ENCODE results near the gene DTHD1. TPM values are rescaled to one million over a fixed set of nuclear protein-coding genes. Genes with fewer than 3 reads are reported as not detected.

Gene DTHD1
- total RNA-seq, 4 donors from 2014 or later, result 0.68 to 0.88 TPM; not detected in 2

DNA sequence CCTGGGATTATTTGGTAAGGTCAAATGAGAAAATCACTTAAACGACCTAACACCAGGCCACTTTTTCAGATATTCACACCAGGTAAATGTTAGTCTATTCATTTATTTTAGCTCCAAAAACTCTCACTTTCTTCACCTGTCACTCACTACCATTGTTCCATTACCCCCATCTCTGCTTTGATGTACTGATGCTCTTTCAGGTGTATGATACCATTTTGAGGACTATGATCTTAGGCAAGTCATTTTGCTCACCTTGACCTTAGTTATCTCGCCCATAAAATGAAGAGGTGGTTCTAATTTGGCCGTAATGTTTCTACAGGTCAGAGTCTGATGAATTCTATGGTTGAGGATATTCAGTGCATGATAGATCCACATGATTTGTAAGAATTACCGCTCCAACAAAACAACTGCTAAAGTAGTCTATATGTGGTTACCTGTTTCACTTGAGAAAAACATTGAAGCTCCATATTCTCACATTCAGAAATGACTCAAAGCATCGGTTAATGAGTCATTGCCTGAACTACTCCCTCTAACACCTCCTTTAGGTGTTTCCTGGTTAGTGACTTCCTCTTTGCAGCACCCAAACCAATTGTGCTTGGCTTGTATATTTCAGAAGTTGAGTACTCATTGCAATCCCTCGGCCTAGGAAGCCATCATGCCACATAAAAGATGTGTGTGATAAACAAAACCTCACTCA lies 4.5 kb downstream of the DTHD1 start:
- TF ChIP-seq, protein P1, sequence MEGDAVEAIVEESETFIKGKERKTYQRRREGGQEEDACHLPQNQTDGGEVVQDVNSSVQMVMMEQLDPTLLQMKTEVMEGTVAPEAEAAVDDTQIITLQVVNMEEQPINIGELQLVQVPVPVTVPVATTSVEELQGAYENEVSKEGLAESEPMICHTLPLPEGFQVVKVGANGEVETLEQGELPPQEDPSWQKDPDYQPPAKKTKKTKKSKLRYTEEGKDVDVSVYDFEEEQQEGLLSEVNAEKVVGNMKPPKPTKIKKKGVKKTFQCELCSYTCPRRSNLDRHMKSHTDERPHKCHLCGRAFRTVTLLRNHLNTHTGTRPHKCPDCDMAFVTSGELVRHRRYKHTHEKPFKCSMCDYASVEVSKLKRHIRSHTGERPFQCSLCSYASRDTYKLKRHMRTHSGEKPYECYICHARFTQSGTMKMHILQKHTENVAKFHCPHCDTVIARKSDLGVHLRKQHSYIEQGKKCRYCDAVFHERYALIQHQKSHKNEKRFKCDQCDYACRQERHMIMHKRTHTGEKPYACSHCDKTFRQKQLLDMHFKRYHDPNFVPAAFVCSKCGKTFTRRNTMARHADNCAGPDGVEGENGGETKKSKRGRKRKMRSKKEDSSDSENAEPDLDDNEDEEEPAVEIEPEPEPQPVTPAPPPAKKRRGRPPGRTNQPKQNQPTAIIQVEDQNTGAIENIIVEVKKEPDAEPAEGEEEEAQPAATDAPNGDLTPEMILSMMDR (IDR thresholded peaks at IDR 0.05; ENCODE audit: low read depth), result no peak

- TF ChIP-seq, protein P1 (IDR thresholded peaks at IDR 0.05; ENCODE audit: low read depth), result no peak
These were observed 5.1 kb downstream of the DTHD1 start for GRCh38 chr4:36286481-36286871.

DNA sequence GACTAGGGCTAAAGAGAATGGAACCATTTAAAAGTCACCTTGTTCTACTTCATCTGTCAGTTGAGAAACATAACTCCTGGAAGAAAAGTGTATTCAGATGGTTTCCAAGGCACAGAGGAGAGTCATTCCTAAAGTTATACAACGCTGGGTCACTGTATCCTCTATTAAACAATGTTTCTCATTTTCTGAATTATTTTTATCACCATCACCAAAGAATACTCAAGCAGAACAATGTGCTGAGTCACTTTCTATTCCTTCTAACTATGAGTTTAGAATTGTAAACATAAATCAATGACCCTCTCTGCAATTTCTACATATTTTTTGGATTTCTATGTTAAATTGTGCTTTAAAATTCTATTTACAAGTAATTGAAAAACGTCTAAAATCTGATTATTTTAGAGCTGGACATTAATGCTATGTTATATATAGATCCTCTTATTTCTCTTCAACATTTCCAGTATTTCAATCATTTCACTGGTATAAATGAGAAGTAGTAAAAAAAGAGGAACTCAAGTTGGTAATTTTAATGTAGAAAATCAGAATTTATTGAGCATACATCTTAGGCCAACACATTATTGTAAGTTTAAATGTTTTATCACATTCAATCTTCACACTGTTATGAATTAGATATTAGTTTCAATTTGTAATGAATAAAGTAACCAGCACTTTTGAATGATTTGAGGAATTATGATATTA lies 7.5 kb downstream of the DTHD1 start:
- TF ChIP-seq, protein P1 (IDR thresholded peaks at IDR 0.05; ENCODE audit: low read depth), result no peak

DNA sequence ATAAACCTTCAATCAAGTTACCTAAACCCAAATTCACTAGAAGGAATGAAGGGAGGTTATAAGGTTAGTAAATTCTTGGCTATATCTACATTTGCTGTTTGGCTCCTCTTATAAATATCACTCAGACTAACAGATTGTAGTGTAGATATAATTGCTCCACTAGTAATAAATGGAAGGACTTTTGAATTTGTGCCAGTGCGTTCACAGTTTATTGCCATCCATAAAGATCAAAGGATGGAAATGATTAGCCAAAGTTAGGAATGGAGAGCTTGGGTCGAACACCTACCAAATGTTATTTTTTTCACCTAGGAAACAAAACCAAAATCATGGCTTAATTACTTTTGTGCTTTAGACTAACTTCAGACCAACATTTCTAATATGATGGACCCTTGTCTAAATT lies 9.2 kb downstream of the DTHD1 start:
- TF ChIP-seq, protein P1 (IDR thresholded peaks at IDR 0.05; ENCODE audit: low read depth), result no peak

- TF ChIP-seq, protein P1 (IDR thresholded peaks at IDR 0.05; ENCODE audit: low read depth), result no peak
These were observed 11.3 kb downstream of the DTHD1 start for GRCh38 chr4:36292556-36293188.

DNA sequence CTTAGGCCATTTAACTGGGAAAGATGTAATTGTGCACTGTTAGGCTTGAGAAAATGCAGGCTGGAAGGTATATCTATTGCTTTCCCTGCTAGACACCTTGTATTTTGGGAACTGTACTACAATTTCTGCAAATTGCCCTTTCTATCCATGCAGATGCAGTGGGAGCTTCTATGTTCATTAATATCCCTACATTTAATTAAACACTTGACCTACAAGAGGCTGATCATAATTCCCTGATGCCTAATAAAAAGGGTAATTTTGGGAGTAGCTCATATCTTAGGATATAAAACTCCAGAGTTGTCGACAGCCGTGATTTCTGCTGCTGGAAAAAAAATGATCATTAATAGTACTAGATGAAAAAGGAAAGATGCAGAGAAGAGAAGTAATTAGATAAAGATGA lies 19.7 kb downstream of the DTHD1 start:
- TF ChIP-seq, protein P1 (IDR thresholded peaks at IDR 0.05; ENCODE audit: low read depth), result no peak
